Adrenal gland (tissue), 12 donors: ENCODE measurements around the gene DRC7. TPM values are rescaled to one million over a fixed set of nuclear protein-coding genes. Genes with fewer than 3 reads are reported as not detected.

Source experiments
- DNase-seq, 7 donors: peaks; one replicate each; pipeline ENCODE4 v3.0.0-alpha.2; 2019 to 2020
- H3K27ac ChIP-seq, 5 donors: fragments of 200-600 bp; sonication (generic) in 4 of 5; 1 replicate in 3 of 5; 2 replicates in 2 of 5; pipeline versions ENCODE4 v1.5.1 to v1.8.0; 2016 to 2020; ENCODE audit warnings: mild to moderate bottlenecking in 1 of 5
- H3K27me3 ChIP-seq: fragments of 200-600 bp; 2 replicates; pipeline ENCODE4 v1.8.0; 2021
- H3K36me3 ChIP-seq, 2 donors: fragments of 200-600 bp; replicated peaks in 1 of 2; 1 replicate in 1 of 2; 2 replicates in 1 of 2; pipeline versions ENCODE4 v1.5.1 to v1.8.0; 2018 to 2022
- H3K4me1 ChIP-seq, 2 donors: fragments of 200-600 bp; replicated peaks in 1 of 2; 1 replicate in 1 of 2; 2 replicates in 1 of 2; pipeline versions ENCODE4 v1.5.1 to v1.8.0; 2018 to 2021
- H3K4me3 ChIP-seq, 4 donors: fragments of 200-600 bp; sonication (generic) in 3 of 4; one replicate each; pipeline ENCODE4 v1.5.1; 2016 to 2018
- H3K9me3 ChIP-seq, 3 donors: fragments of 200-600 bp; sonication (generic) in 1 of 3; replicated peaks in 1 of 3; 1 replicate in 2 of 3; 2 replicates in 1 of 3; pipeline versions ENCODE4 v1.5.1 to v1.8.0; 2016 to 2021
- POLR2A ChIP-seq, 2 donors: fragments of 450-650 bp; IDR thresholded peaks; one replicate each; pipeline ENCODE4 v1.6.1; 2017; ENCODE audit warnings: antibody characterized with exemption in 2 of 2, mild to moderate bottlenecking in 2 of 2, moderate library complexity in 1 of 2
- WGBS, 4 donors: extraction: QIAGEN DNeasy Blood & Tissue Kit in 2 of 4; methylation state at CpG; one replicate each; pipeline versions ENCODE4 v1.1.5 to v1.1.7; 2013 to 2017; 5-methylcytosine and 5-hydroxymethylcytosine counted together
- intact Hi-C, 2 donors: fragments of 100-400 bp; cut with DNase I; formaldehyde crosslinking; loops; one replicate each; pipeline versions ENCODE4 v1.14.1 to v1.15.0; 2022 to 2023
- polyA plus RNA-seq, 3 donors: library from polyadenylated mRNA; stranded (reverse); fragments of 200-250 nt in 2 of 3; fragments of 350-450 nt in 1 of 3; fragmentation: Illumina TruSeq in 1 of 3; extraction: RNeasy Lipid Tissue Mini Kit (QIAGEN cat#74804) in 1 of 3; gene quantifications; one replicate each; pipeline ENCODE4 v1.2.3, GENCODE V29; 2013 to 2014
- total RNA-seq, 9 donors: library from RNA; depleted of rRNA in 4 of 9; stranded (reverse); fragments of >200 nt in 4 of 9; fragments of 120-200 nt in 1 of 9; fragmentation: NEBNext Ultra II Directional in 1 of 9; extraction: Animal tissue kit (Norgen Biotek cat#: 25700) in 1 of 9; gene quantifications; one replicate each; pipeline versions ENCODE4 v1.1.0 to v1.2.4, GENCODE V29; 2013 to 2023
- TF ChIP-seq, protein P1 (sequence below), 6 experiments: fragments of 450-650 bp in 4 of 6; fragments of 200-600 bp in 2 of 6; sonication (generic) in 1 of 6; IDR thresholded peaks; 1 replicate in 5 of 6; 2 replicates in 1 of 6; pipeline versions ENCODE4 v1.5.1 to v1.8.0; 2016 to 2021; ENCODE audit warnings: antibody characterized with exemption in 6 of 6, mild to moderate bottlenecking in 2 of 6, moderate library complexity in 1 of 6
- donor health status: healthy with polysubstance abuse.
- donor health status: Bipolar disorder and iron deficiency.
- donor health status: DM: yes; HTN: yes; CAD: no.
- donor health status: DM: no; HTN: no; CAD: no.
- donor health status: DM: no; HTN: no; CAD: no.
- donor health status: DM: yes; HTN: yes; CAD: no.

DRC7 gene
- total and polyA plus RNA-seq, 12 donors = 0.03 to 0.72 (median 0.33) TPM; not detected in 9

DNA sequence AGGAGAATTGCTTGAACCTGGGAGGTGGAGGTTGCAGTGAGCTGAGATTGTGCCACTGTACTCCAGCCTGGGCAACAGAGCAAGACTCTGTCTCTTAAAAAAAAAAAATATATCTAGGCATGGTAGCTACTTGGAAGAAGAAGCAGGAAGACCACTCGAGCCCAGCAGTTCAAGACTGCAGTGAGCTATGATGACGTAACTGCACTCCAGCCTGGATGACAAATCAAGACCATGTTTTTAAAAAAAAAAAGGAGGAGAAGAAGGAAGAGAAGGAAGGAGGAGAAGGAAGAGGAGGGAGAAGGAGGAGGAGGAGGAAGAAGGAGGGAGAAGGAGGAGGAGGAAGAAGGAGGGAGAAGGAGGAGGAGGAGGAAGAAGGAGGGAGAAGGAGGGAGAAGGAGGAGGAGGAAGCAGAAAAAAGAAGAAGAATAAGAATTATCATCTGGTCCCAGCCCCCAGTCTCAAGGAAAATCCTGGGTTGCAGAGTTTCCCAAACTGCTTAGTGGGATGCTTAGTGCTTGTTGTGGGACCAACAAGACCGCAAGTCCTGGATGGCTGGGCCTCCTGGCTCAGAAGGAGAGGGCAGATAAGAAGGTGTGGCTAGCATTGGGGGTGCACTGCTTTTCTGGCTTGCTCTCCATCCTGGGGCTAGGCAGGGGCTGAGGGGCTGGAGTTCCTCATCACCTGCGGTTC, 3.7 kb upstream of the DRC7 start:
- TF ChIP-seq, protein P1, sequence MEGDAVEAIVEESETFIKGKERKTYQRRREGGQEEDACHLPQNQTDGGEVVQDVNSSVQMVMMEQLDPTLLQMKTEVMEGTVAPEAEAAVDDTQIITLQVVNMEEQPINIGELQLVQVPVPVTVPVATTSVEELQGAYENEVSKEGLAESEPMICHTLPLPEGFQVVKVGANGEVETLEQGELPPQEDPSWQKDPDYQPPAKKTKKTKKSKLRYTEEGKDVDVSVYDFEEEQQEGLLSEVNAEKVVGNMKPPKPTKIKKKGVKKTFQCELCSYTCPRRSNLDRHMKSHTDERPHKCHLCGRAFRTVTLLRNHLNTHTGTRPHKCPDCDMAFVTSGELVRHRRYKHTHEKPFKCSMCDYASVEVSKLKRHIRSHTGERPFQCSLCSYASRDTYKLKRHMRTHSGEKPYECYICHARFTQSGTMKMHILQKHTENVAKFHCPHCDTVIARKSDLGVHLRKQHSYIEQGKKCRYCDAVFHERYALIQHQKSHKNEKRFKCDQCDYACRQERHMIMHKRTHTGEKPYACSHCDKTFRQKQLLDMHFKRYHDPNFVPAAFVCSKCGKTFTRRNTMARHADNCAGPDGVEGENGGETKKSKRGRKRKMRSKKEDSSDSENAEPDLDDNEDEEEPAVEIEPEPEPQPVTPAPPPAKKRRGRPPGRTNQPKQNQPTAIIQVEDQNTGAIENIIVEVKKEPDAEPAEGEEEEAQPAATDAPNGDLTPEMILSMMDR (IDR thresholded peaks at IDR 0.05) = no peak
- TF ChIP-seq POLR2A (IDR thresholded peaks at IDR 0.05) = no peak
- H3K27ac ChIP-seq = no peak overlapping the region
- intact Hi-C loops = no loop called here
- no peak overlapping the region for H3K4me3 ChIP-seq
- 59 to 81% (median 70%) methylated on average over 3 to 4 of the region's 4 CpGs for WGBS, 4 donors
- DNase-seq = no peak
- no peaks in the 10 kb centered on the region for H3K4me1 ChIP-seq
- peaks cover 16% of the 10 kb centered on the region for H3K27me3 ChIP-seq
- H3K36me3 ChIP-seq = no peaks in the 10 kb centered on the region
- no peaks in the 10 kb centered on the region for H3K9me3 ChIP-seq

DNA sequence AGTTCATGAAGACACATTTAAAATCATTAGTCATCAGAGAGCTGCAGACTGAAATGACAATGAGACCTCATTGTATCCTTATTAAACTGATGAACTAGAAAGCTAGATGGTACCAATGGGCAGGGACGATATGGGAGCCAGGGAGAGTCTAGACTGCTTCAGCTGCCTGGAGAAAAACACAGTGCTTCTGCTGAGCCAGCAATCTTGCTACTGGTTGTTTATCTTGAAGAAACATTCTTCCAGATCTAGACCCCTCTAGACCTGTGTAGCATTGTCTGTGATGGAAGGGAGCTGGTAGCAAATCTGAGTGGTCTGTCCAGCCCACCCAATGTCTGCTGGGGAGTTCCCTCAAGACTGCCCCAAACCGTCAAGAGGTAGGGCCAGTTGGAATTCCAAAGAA, 2.0 kb upstream of the DRC7 start:
- DNase-seq = no peak
- whole genome bisulfite sequencing, 4 donors = 20 to 72% (median 55%) methylated on average over 2 of the region's 2 CpGs; no CpG with 5 or more reads in 1 of the 4 donors

DNA sequence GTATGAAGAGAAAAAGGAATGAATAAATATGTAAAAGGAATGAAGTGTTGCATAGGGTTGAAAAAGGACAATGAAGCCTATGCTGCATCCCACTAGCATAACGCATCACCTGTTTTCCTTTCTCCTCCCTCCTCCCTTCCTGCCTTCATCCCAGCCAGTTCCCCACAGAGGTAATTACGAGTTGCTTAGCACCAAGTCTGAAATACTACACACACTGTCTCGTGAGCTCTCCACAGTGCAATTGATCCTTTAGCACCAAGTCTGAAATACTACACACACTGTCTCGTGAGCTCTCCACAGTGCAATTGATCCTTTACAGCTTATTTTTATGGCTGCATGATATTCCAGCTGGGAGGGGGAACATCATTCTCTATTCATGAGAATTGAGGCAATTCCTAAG, 1.1 kb upstream of the DRC7 start:
- no peak overlapping the region for H3K27ac ChIP-seq
- no peak for TF ChIP-seq POLR2A (IDR thresholded peaks at IDR 0.05)
- TF ChIP-seq, protein P1 (IDR thresholded peaks at IDR 0.05) = no peak
- no peaks in the 10 kb centered on the region for H3K4me1 ChIP-seq
- WGBS, 4 donors = 68 to 87% (median 77%) methylated on average over 3 to 4 of the region's 4 CpGs; no CpG with 5 or more reads in 1 of the 4 donors
- H3K4me3 ChIP-seq = no peak overlapping the region
- no peaks in the 10 kb centered on the region for H3K36me3 ChIP-seq
- H3K27me3 ChIP-seq = peaks cover 16% of the 10 kb centered on the region
- intact Hi-C loops = no loop called here
- no peaks in the 10 kb centered on the region for H3K9me3 ChIP-seq
- no peak for DNase-seq

More for the DNA sequence above, 2.0 kb upstream of the DRC7 start:
- Histone ChIP-seq H3K4me1 (no peaks in the 10 kb centered on the region), H3K36me3 (no peaks in the 10 kb centered on the region), H3K9me3 (no peaks in the 10 kb centered on the region), H3K4me3 (no peak overlapping the region), H3K27me3 (peaks cover 16% of the 10 kb centered on the region), H3K27ac (no peak overlapping the region)
- intact Hi-C loops = no loop called here
- no peak for TF ChIP-seq POLR2A (IDR thresholded peaks at IDR 0.05)
- TF ChIP-seq, protein P1 (IDR thresholded peaks at IDR 0.05) = no peak

DNA sequence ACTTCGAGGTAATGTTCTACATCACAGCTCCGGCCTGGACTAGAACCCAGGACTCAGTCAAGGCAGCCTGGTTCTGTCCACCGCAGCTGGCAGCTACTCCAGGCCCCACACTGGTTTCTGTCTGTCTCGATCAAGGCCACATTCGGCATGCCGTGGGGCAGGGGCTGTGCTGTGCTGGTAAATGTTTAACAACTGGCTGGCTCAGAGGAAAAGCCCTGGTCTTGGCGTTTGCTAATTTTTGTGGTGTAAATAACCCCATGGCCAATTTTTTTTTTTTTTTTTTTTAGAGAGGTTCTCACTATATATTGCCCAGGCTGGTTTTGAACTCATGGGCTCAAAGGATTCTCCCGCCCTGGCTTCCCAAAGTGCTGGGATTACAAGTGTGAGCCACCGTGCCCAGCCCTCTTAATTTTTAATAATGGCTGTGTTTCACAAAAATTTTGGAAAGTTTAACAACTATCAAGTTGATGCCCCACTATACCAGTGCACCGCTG, 328 bp upstream of the DRC7 start:
- 41 to 53% (median 46%) methylated on average over 10 of the region's 10 CpGs for WGBS, 4 donors
- intact Hi-C loops = no loop called here
- TF ChIP-seq POLR2A (IDR thresholded peaks at IDR 0.05) = no peak
- TF ChIP-seq, protein P1 (IDR thresholded peaks at IDR 0.05) = no peak
- H3K4me1 ChIP-seq = no peaks in the 10 kb centered on the region
- H3K36me3 ChIP-seq = no peaks in the 10 kb centered on the region
- H3K4me3 ChIP-seq = no peak overlapping the region
- H3K27ac ChIP-seq = no peak overlapping the region
- no peaks in the 10 kb centered on the region for H3K9me3 ChIP-seq
- no peak for DNase-seq
- H3K27me3 ChIP-seq = peaks cover 13% of the 10 kb centered on the region
